A673 (cell line): ENCODE data around the gene NME5. TPM values are rescaled to one million over a fixed set of nuclear protein-coding genes. Genes with fewer than 3 reads are reported as not detected.

Experiments
- BruUV-seq: library from RNA; stranded (reverse); fragments of 400-500 nt; replicated peaks from 2 replicates; lab custom pipeline; 2021; lab: Mats Ljungman, UMichigan
- CTCF ChIA-PET: fragments of 300-600 bp; sonication (Branson Sonifier 250); formaldehyde crosslinking; loops from one replicate; lab custom pipeline; 2022; ENCODE audit warnings: antibody characterized with exemption; lab: Charles Lee
- POLR2A ChIA-PET: fragments of 300-600 bp; sonication (Branson Sonifier 250); formaldehyde crosslinking; loops from one replicate; lab custom pipeline; 2022; ENCODE audit warnings: antibody characterized with exemption; ENCODE audit not compliant: low non-redundant PET; lab: Charles Lee
- DNase-seq: peaks from one replicate; pipeline ENCODE4 v3.0.0-alpha.2; 2015; ENCODE audit warnings: low spot score
- H3K27ac ChIP-seq: fragments of 200-600 bp; sonication (generic); 2 replicates; pipeline ENCODE4 v1.5.1; 2016; ENCODE audit warnings: mixed run types, low read depth, mild to moderate bottlenecking, mixed read lengths, antibody characterized with exemption, low read length; ENCODE audit not compliant: poor library complexity, severe bottlenecking
- H3K27me3 ChIP-seq: fragments of 200-600 bp; sonication (generic); replicated peaks from 2 replicates; pipeline ENCODE4 v1.6.1; 2017; ENCODE audit warnings: mixed run types, low read depth, mild to moderate bottlenecking, mixed read lengths, antibody characterized with exemption, low read length; ENCODE audit not compliant: insufficient read depth, poor library complexity
- H3K36me3 ChIP-seq: fragments of 200-600 bp; sonication (generic); 2 replicates; pipeline ENCODE4 v1.6.1; 2016; ENCODE audit warnings: mixed run types, mild to moderate bottlenecking, mixed read lengths, antibody characterized with exemption, low read length; ENCODE audit not compliant: insufficient read depth, poor library complexity, severe bottlenecking
- H3K4me1 ChIP-seq: fragments of 200-600 bp; sonication (generic); 2 replicates; pipeline ENCODE4 v1.6.1; 2017; ENCODE audit warnings: mixed run types, mild to moderate bottlenecking, mixed read lengths, antibody characterized with exemption, low read length; ENCODE audit not compliant: insufficient read depth, poor library complexity, severe bottlenecking
- H3K4me3 ChIP-seq: fragments of 200-600 bp; sonication (generic); 2 replicates; pipeline ENCODE4 v1.5.1; 2016; ENCODE audit warnings: low read depth, mixed run types, mild to moderate bottlenecking, mixed read lengths, low read length; ENCODE audit not compliant: poor library complexity, severe bottlenecking
- H3K9me3 ChIP-seq: fragments of 200-600 bp; sonication (generic); 2 replicates; pipeline ENCODE4 v1.6.1; 2016; ENCODE audit warnings: mixed run types, low read depth, mild to moderate bottlenecking, mixed read lengths, antibody characterized with exemption, low read length; ENCODE audit not compliant: poor library complexity, severe bottlenecking
- EZH2 ChIP-seq: fragments of 200-600 bp; sonication (generic); IDR thresholded peaks from 2 replicates; pipeline ENCODE4 v1.6.1; 2017; ENCODE audit warnings: borderline replicate concordance, low read depth, mild to moderate bottlenecking, mixed read lengths, antibody characterized with exemption, low read length; ENCODE audit not compliant: poor library complexity, severe bottlenecking
- intact Hi-C: fragments of 100-400 bp; cut with micrococcal nuclease; formaldehyde crosslinking; loops from one replicate; pipeline ENCODE4 v1.10.0; 2022; ENCODE audit not compliant: unreplicated experiment
- total RNA-seq: library from RNA; stranded (reverse); gene quantifications from 2 replicates; pipeline ENCODE4 v1.2.3, GENCODE V29; 2021
- TF ChIP-seq, protein P1 (sequence below): fragments of 300-800, 200-600 bp; sonication (generic); conservative IDR thresholded peaks from 2 replicates; pipeline ENCODE4 v1.5.1; 2017; ENCODE audit warnings: low read depth, mild to moderate bottlenecking, antibody characterized with exemption, low read length, moderate library complexity, mixed read lengths

The NME5 gene
- total RNA-seq, 1 experiment from 2014 or later, result not detected

DNA sequence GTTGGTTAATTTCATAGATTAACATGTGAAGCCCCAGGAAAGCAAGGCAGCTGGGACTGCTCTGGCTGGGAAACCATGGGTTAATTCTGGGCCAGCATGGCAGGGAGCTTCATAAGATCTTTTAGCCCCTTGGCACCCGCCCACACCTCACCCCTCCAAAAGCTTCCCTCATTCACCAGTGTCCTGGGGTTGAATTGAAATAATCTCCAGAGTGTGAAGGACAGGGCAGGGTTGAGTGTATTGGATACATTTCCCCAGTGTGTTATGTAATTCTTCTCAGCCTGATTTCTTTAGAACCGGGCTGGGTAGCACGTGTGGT is 36.0 kb downstream of the NME5 start:
- POLR2A ChIA-PET, result interaction anchor here (0.5 to 0.6 kb wide), 2 partner anchors 61 to 205 kb away, joined by 3 to 8 read pairs; no protein-coding TSS in a partner anchor
- CTCF ChIA-PET, result no interaction called here

DNA sequence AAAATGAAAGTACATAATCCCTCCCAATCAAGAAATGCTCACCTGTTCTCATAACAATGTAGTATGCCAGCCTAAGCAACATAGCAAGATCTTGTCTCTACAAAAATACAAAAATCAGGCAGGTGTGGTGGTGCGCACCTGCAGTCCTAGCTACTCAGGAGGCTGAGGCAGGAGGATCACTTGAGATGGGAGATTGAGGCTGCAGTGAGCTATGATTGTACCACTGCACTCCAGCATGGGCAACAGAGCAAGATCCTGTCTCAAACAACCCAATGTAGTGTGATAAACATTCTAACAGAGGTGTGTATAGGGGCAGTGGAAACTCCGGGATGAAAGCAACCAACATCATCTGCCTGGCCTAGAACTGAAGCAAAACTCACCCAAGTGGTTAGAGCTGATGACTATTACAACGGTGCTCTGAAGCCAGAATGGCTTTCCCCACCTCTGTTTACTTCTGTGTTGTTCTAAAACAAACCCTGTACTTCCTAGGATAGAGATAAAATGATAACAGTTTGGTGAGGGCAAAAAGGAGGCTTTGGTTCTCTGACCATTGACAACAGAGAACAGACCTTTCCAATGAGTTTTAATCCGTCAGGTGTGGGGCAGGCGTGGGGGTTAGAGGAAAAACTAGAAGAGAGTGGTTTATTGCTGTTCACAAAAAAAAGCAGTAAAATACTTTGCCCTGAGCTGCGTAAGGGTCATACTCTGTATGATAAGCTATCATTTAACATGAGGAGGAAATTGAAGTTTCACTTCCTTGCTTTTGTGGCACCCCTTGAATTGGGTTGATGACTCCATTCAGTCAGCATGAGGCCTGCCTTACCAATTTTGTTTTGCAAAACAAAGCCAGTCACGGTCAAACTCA is 36.5 kb downstream of the NME5 start:
- DNase-seq, result no peak
- no TSS peak for BruUV-seq
- Histone ChIP-seq H3K36me3 (no peaks in the 10 kb centered on the region), H3K4me3 (no peak overlapping the region), H3K27ac (no peak overlapping the region), H3K9me3 (no peaks in the 10 kb centered on the region), H3K27me3 (no peaks in the 10 kb centered on the region), H3K4me1 (no peaks in the 10 kb centered on the region)
- TF ChIP-seq, protein P1, sequence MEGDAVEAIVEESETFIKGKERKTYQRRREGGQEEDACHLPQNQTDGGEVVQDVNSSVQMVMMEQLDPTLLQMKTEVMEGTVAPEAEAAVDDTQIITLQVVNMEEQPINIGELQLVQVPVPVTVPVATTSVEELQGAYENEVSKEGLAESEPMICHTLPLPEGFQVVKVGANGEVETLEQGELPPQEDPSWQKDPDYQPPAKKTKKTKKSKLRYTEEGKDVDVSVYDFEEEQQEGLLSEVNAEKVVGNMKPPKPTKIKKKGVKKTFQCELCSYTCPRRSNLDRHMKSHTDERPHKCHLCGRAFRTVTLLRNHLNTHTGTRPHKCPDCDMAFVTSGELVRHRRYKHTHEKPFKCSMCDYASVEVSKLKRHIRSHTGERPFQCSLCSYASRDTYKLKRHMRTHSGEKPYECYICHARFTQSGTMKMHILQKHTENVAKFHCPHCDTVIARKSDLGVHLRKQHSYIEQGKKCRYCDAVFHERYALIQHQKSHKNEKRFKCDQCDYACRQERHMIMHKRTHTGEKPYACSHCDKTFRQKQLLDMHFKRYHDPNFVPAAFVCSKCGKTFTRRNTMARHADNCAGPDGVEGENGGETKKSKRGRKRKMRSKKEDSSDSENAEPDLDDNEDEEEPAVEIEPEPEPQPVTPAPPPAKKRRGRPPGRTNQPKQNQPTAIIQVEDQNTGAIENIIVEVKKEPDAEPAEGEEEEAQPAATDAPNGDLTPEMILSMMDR, result no peak
- TF ChIP-seq EZH2, result no peak
- CTCF ChIA-PET, result no interaction called here
- intact Hi-C loops, result no loop called here
- POLR2A ChIA-PET, result interaction anchor here (0.5 kb wide), 1 partner anchor 61 kb away, joined by 8 read pairs; no protein-coding TSS in a partner anchor

More for the DNA sequence above, 36.0 kb downstream of the NME5 start:
- no peaks in the 10 kb centered on the region for H3K9me3 ChIP-seq
- H3K4me1 ChIP-seq, result no peaks in the 10 kb centered on the region
- H3K27me3 ChIP-seq, result no peaks in the 10 kb centered on the region
- no TSS peak for BruUV-seq
- DNase-seq, result no peak
- no peak overlapping the region for H3K27ac ChIP-seq
- TF ChIP-seq EZH2, result no peak
- TF ChIP-seq, protein P1, result no peak
- intact Hi-C loops, result no loop called here
- no peak overlapping the region for H3K4me3 ChIP-seq
- no peaks in the 10 kb centered on the region for H3K36me3 ChIP-seq

DNA sequence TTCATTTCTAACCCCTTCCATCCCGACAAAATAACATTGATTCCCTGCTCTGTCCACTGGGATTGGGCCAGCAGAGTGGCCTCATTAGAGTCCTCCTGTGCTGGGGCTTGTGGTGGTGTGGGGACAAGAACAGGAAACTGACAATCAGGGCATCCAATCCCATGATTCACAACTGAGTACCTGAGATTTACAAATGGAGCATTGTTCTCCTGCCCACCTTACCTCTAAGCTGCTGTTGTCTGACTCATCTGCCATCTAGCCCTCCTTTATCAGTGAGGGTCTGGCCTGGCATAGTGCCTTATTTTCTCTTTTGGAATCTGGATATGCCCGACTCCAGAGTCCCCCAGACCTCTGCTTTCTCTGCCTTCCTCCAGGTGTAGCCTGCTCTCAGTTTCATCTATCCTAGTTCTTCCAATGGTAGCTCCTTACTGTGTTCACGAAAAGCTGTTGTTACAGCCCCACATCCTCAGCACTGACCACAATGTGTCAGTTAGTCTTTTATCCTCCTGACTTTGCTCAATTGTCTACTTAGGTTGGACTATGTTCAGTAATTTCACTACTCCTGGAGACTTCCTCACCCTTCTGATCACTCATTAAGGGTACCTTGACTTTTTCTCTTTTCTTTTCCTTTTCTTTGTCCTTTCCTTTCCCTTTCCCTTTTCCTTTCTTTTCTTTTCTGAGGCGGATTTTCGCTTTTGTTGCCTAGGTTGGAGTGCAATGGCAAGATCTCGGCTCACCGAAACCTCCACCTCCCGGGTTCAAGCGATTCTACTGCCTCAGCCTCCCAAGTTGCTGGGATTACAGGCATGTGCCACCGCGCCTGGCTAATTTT is 42.0 kb downstream of the NME5 start:
- TF ChIP-seq, protein P1, result no peak
- TF ChIP-seq EZH2, result no peak
- no peaks in the 10 kb centered on the region for H3K9me3 ChIP-seq
- H3K4me3 ChIP-seq, result no peak overlapping the region
- no peak for DNase-seq
- H3K4me1 ChIP-seq, result no peaks in the 10 kb centered on the region
- peaks cover 12% of the 10 kb centered on the region for H3K27me3 ChIP-seq
- intact Hi-C loops, result no loop called here
- ChIA-PET POLR2A (no interaction called here), CTCF (no interaction called here)
- no TSS peak for BruUV-seq
- no peak overlapping the region for H3K27ac ChIP-seq
- H3K36me3 ChIP-seq, result no peaks in the 10 kb centered on the region
